Neural progenitor cell (in vitro differentiated cells): ENCODE data around the gene PHLPP1. TPM values are rescaled to one million over a fixed set of nuclear protein-coding genes. Genes with fewer than 3 reads are reported as not detected.

Source experiments
- DNase-seq: peaks from one replicate; pipeline ENCODE4 v3.0.0-alpha.2; 2016; ENCODE audit warnings: low spot score
- H2AFZ ChIP-seq: fragments of 200-600 bp; sonication (generic); replicated peaks from 2 replicates; pipeline ENCODE4 v1.6.1; 2016; ENCODE audit warnings: antibody characterized with exemption
- H3F3A ChIP-seq: fragments of 200-600 bp; sonication (generic); 2 replicates; pipeline ENCODE4 v1.6.1; 2016; ENCODE audit warnings: antibody characterized with exemption, low read depth
- H3K27ac ChIP-seq: fragments of 200-600 bp; sonication (generic); 2 replicates; pipeline ENCODE4 v1.5.1; 2016; ENCODE audit warnings: mild to moderate bottlenecking
- H3K27me3 ChIP-seq: fragments of 200-600 bp; sonication (generic); 2 replicates; pipeline ENCODE4 v1.6.1; 2016; ENCODE audit warnings: mild to moderate bottlenecking, moderate library complexity
- H3K36me3 ChIP-seq: fragments of 200-600 bp; sonication (generic); 2 replicates; pipeline ENCODE4 v1.5.1; 2016
- H3K4me1 ChIP-seq: fragments of 200-600 bp; sonication (generic); 2 replicates; pipeline ENCODE4 v1.6.1; 2016; ENCODE audit warnings: mixed run types
- H3K4me2 ChIP-seq: fragments of 200-600 bp; sonication (generic); 2 replicates; pipeline ENCODE4 v1.6.1; 2016
- H3K4me3 ChIP-seq: fragments of 200-600 bp; sonication (generic); 2 replicates; pipeline ENCODE4 v1.5.1; 2016
- H3K79me2 ChIP-seq: fragments of 200-600 bp; sonication (generic); 2 replicates; pipeline ENCODE4 v1.6.1; 2016; ENCODE audit warnings: low read depth
- H3K9ac ChIP-seq: fragments of 200-600 bp; sonication (generic); 2 replicates; pipeline ENCODE4 v1.6.1; 2016
- H3K9me3 ChIP-seq: fragments of 200-600 bp; sonication (generic); 2 replicates; pipeline ENCODE4 v1.5.1; 2016; ENCODE audit warnings: low read depth
- H4K20me1 ChIP-seq: fragments of 200-600 bp; sonication (generic); 2 replicates; pipeline ENCODE4 v1.6.1; 2016; ENCODE audit warnings: low read depth
- H3K27ac Mint-ChIP-seq: 3 replicates; pipeline ENCODE4 v1.8.0; 2021; ENCODE audit warnings: mixed read lengths
- H3K27me3 Mint-ChIP-seq: 2 replicates; pipeline ENCODE4 v1.8.0; 2022; ENCODE audit warnings: low read depth, mild to moderate bottlenecking, inconsistent platforms, moderate library complexity, mixed read lengths; ENCODE audit not compliant: insufficient read depth
- H3K36me3 Mint-ChIP-seq: 3 replicates; pipeline ENCODE4 v1.8.0; 2021; ENCODE audit warnings: mixed read lengths
- H3K4me1 Mint-ChIP-seq: 3 replicates; pipeline ENCODE4 v1.8.0; 2021; ENCODE audit warnings: mixed read lengths
- H3K4me3 Mint-ChIP-seq: 3 replicates; pipeline ENCODE4 v1.8.0; 2021; ENCODE audit warnings: mild to moderate bottlenecking, moderate library complexity, mixed read lengths
- H3K9me3 Mint-ChIP-seq: 3 replicates; pipeline ENCODE4 v1.8.0; 2020; ENCODE audit warnings: mixed read lengths
- EZH2 ChIP-seq: fragments of 200-600 bp; sonication (generic); IDR thresholded peaks from 2 replicates; pipeline ENCODE4 v1.6.1; 2017; ENCODE audit warnings: antibody characterized with exemption, mild to moderate bottlenecking, moderate library complexity
- EZH2phosphoT487 ChIP-seq: fragments of 200-600 bp; sonication (generic); IDR thresholded peaks from 2 replicates; pipeline ENCODE4 v1.6.1; 2017; ENCODE audit warnings: antibody characterized with exemption
- total RNA-seq: library from RNA; depleted of rRNA; stranded (reverse); fragments of >200 nt; gene quantifications from 2 replicates; pipeline ENCODE4 v1.2.3, GENCODE V29; 2015; ENCODE audit warnings: low replicate concordance
- TF ChIP-seq, protein P1 (sequence below): fragments of 200-600 bp; sonication (generic); IDR thresholded peaks from 2 replicates; pipeline ENCODE4 v1.5.1; 2017; ENCODE audit warnings: antibody characterized with exemption, mild to moderate bottlenecking

PHLPP1 gene
- total RNA-seq, 1 donor from 2014 or later, result 20.8 TPM

DNA sequence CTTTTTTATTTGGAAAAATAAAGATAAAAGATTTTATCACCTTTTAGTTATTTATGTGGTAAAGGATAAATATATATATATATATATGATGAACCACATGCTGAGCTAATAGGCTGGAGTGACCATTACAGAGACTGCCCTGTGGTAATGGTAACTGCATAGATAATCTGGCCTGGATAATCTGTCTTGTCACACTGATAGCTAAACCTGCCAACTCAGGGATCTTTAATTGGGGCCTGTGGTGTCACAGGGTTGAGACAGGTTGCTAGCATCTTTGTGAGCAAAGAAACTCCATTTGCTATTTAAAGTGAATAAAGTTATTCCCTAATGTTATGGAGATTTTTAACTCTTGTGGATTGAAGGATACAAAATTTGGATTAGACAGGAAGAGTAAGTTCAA lies 203.0 kb downstream of the PHLPP1 start:
- DNase-seq, result no peak
- no peaks in the 10 kb centered on the region for H3K79me2 ChIP-seq
- H3K36me3 ChIP-seq, result peaks cover 4% of the 10 kb centered on the region
- H3K9me3 ChIP-seq, result no peaks in the 10 kb centered on the region
- peaks cover 12% of the 10 kb centered on the region for H3K4me1 ChIP-seq
- Mint-ChIP-seq H3K27me3 (no peaks in the 10 kb centered on the region), H3K9me3 (no peaks in the 10 kb centered on the region), H3K36me3 (peaks cover 18% of the 10 kb centered on the region), H3K4me1 (no peaks in the 10 kb centered on the region), H3K27ac (no peak overlapping the region), H3K4me3 (no peak overlapping the region)
- no peak overlapping the region for H3K27ac ChIP-seq
- no peak for TF ChIP-seq EZH2
- peaks cover 12% of the 10 kb centered on the region for H4K20me1 ChIP-seq
- no peak overlapping the region for H3K9ac ChIP-seq
- H3F3A ChIP-seq, result peaks cover 11% of the 10 kb centered on the region
- no peak overlapping the region for H2AFZ ChIP-seq
- H3K27me3 ChIP-seq, result no peaks in the 10 kb centered on the region
- no peak overlapping the region for H3K4me3 ChIP-seq
- H3K4me2 ChIP-seq, result no peak overlapping the region

DNA sequence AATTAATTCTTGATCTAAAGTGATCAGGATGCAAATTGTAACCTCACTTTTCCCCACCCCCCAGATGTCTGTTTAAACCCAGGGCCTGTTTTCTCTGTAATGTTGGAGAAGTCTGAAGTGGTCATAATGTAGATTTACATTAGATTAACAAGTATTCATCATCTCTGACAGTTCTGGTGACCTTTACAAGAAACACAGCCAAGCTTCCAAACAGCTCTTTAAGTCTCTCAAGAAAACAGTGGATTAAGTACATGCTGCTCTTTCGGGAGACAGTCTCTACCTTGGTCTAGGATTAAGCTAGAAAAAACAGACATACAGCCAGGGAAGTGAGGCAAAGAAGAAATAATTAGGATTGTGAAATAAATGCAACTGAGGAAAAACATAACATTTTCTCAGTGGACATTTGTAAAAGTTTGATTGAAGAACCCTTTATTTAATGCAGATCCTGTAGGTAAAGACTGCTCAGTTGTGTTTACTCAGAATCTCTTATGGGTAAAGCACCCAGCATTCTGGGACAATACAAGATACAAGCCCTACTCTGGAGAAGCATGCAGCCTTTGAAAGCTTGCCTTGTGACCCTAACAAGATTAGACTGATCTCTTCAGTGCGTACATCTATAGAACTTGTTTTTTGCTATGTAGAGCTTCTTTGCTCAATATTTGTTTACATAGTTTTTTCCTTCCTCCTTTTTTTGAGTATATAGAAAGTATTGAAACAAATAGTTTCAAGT lies 203.9 kb downstream of the PHLPP1 start:
- Histone ChIP-seq H3K27me3 (no peaks in the 10 kb centered on the region), H3K4me3 (no peak overlapping the region), H3K4me2 (no peak overlapping the region), H2AFZ (no peak overlapping the region), H3K36me3 (peaks cover 4% of the 10 kb centered on the region), H4K20me1 (peaks cover 12% of the 10 kb centered on the region), H3K9me3 (no peaks in the 10 kb centered on the region), H3K27ac (peak overlapping the region; percentile 54), H3K9ac (no peak overlapping the region), H3K4me1 (peaks cover 12% of the 10 kb centered on the region), H3F3A (peaks cover 11% of the 10 kb centered on the region), H3K79me2 (no peaks in the 10 kb centered on the region)
- H3K36me3 Mint-ChIP-seq, result peaks cover 21% of the 10 kb centered on the region
- H3K27me3 Mint-ChIP-seq, result no peaks in the 10 kb centered on the region
- peak; percentile 12 for DNase-seq
- H3K27ac Mint-ChIP-seq, result no peak overlapping the region
- H3K4me1 Mint-ChIP-seq, result no peaks in the 10 kb centered on the region
- H3K4me3 Mint-ChIP-seq, result no peak overlapping the region
- H3K9me3 Mint-ChIP-seq, result no peaks in the 10 kb centered on the region
- TF ChIP-seq EZH2phosphoT487, result peak; percentile 23
- TF ChIP-seq, protein P1, sequence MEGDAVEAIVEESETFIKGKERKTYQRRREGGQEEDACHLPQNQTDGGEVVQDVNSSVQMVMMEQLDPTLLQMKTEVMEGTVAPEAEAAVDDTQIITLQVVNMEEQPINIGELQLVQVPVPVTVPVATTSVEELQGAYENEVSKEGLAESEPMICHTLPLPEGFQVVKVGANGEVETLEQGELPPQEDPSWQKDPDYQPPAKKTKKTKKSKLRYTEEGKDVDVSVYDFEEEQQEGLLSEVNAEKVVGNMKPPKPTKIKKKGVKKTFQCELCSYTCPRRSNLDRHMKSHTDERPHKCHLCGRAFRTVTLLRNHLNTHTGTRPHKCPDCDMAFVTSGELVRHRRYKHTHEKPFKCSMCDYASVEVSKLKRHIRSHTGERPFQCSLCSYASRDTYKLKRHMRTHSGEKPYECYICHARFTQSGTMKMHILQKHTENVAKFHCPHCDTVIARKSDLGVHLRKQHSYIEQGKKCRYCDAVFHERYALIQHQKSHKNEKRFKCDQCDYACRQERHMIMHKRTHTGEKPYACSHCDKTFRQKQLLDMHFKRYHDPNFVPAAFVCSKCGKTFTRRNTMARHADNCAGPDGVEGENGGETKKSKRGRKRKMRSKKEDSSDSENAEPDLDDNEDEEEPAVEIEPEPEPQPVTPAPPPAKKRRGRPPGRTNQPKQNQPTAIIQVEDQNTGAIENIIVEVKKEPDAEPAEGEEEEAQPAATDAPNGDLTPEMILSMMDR, result no peak

- Histone ChIP-seq H3K4me1 (no peaks in the 10 kb centered on the region), H4K20me1 (no peaks in the 10 kb centered on the region), H3K27ac (no peak overlapping the region), H2AFZ (no peak overlapping the region), H3F3A (no peaks in the 10 kb centered on the region), H3K79me2 (no peaks in the 10 kb centered on the region), H3K4me3 (no peak overlapping the region), H3K27me3 (no peaks in the 10 kb centered on the region), H3K4me2 (no peak overlapping the region), H3K9me3 (no peaks in the 10 kb centered on the region), H3K9ac (no peak overlapping the region), H3K36me3 (peaks cover 4% of the 10 kb centered on the region)
- Mint-ChIP-seq H3K4me3 (no peak overlapping the region), H3K36me3 (peaks cover 15% of the 10 kb centered on the region), H3K4me1 (no peaks in the 10 kb centered on the region), H3K27ac (no peak overlapping the region), H3K9me3 (peaks cover 1% of the 10 kb centered on the region), H3K27me3 (no peaks in the 10 kb centered on the region)
- DNase-seq, result no peak
- no peak for TF ChIP-seq EZH2phosphoT487
- no peak for TF ChIP-seq EZH2
- TF ChIP-seq, protein P1, result no peak
Measured at GRCh38 chr18:62925031-62925688, 209.8 kb downstream of the PHLPP1 start.

GRCh38 chr18:62928326-62928725 lies 213.0 kb downstream of the PHLPP1 start:
- Mint-ChIP-seq H3K4me3 (no peak overlapping the region), H3K36me3 (peaks cover 29% of the 10 kb centered on the region)

More at GRCh38 chr18:62928326-62928725, 213.0 kb downstream of the PHLPP1 start:
- Mint-ChIP-seq H3K27me3 (no peaks in the 10 kb centered on the region), H3K27ac (no peak overlapping the region), H3K4me1 (no peaks in the 10 kb centered on the region), H3K9me3 (peaks cover 22% of the 10 kb centered on the region)
- H3K27ac ChIP-seq, result no peak overlapping the region
- H3K4me2 ChIP-seq, result no peak overlapping the region
- no peaks in the 10 kb centered on the region for H3K9me3 ChIP-seq
- H3K27me3 ChIP-seq, result no peaks in the 10 kb centered on the region
- H3K4me3 ChIP-seq, result no peak overlapping the region
- no peaks in the 10 kb centered on the region for H3F3A ChIP-seq
- no peaks in the 10 kb centered on the region for H3K36me3 ChIP-seq
- H4K20me1 ChIP-seq, result no peaks in the 10 kb centered on the region
- DNase-seq, result no peak
- H3K9ac ChIP-seq, result no peak overlapping the region
- TF ChIP-seq EZH2phosphoT487, result no peak
- no peaks in the 10 kb centered on the region for H3K4me1 ChIP-seq
- H2AFZ ChIP-seq, result no peak overlapping the region
- H3K79me2 ChIP-seq, result no peaks in the 10 kb centered on the region
